ENCODE data around the gene ZBTB16. TPM values are rescaled to one million over a fixed set of nuclear protein-coding genes. Genes with fewer than 3 reads are reported as not detected.
A peak's percentile ranks its signal among the peaks of the same experiment; 100 is the strongest.

Gene ZBTB16
- total and polyA plus RNA-seq, 10 donors = 1.5 to 85.6 (median 42.1) TPM

GRCh38 chr11:114152162-114152561 lies 92.7 kb downstream of the ZBTB16 start:
- 77 to 90% (median 86%) methylated on average over 3 of the region's 3 CpGs for WGBS, 5 donors
- Histone ChIP-seq H3K9me3 (no peaks in the 10 kb centered on the region), H3K27ac (peak overlapping the region in 4 of 8 donors; percentile 15 to 92 (median 89)), H3K4me3 (no peak overlapping the region), H3K27me3 (replicated peaks in 1 of 7) (no peaks in the 10 kb centered on the region), H3K4me1 (peaks cover 9 to 100% (median 68%) of the 10 kb centered on the region in 6 donors), H3K36me3 (peaks cover 0 to 16% (median 3%) of the 10 kb centered on the region in 6 donors)
- DNase-seq = no peak
- intact Hi-C loops (cut with DNase I; ENCODE audit: low total_unique reads) = no loop called here
- TF ChIP-seq POLR2A (IDR thresholded peaks at IDR 0.05) = no peak
- TF ChIP-seq, protein P1, sequence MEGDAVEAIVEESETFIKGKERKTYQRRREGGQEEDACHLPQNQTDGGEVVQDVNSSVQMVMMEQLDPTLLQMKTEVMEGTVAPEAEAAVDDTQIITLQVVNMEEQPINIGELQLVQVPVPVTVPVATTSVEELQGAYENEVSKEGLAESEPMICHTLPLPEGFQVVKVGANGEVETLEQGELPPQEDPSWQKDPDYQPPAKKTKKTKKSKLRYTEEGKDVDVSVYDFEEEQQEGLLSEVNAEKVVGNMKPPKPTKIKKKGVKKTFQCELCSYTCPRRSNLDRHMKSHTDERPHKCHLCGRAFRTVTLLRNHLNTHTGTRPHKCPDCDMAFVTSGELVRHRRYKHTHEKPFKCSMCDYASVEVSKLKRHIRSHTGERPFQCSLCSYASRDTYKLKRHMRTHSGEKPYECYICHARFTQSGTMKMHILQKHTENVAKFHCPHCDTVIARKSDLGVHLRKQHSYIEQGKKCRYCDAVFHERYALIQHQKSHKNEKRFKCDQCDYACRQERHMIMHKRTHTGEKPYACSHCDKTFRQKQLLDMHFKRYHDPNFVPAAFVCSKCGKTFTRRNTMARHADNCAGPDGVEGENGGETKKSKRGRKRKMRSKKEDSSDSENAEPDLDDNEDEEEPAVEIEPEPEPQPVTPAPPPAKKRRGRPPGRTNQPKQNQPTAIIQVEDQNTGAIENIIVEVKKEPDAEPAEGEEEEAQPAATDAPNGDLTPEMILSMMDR (IDR thresholded peaks at IDR 0.05 in 8 of 11, conservative IDR thresholded peaks at IDR 0.05 in 3 of 11) = no peak
- no peak for TF ChIP-seq POLR2AphosphoS5 (IDR thresholded peaks at IDR 0.05)

DNA sequence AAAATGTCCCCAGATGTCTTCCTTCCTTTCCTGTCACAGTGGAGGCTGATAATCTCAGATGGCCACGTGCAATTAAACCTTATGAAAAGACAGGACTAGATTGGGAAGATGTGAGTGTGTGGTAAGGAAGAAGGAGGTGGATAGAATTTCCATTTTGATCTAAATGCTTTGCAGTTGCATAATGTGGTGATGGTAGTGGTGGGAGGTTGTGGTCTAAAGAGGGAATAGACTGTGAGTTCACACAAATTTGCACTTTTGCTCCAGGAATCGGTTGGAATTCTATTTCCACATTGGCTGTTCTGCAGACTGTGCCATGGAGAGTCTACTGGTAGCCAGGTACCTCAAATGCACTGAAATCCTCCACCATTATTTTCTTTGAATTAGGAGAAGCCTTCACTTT lies 93.3 kb downstream of the ZBTB16 start:
- Histone ChIP-seq H3K27me3 (replicated peaks in 1 of 7) (no peaks in the 10 kb centered on the region), H3K27ac (peak overlapping the region in 5 of 8 donors; percentile 15 to 92 (median 89)), H3K9me3 (no peaks in the 10 kb centered on the region), H3K4me3 (no peak overlapping the region), H3K36me3 (peaks cover 0 to 22% (median 3%) of the 10 kb centered on the region in 6 donors), H3K4me1 (peaks cover 6 to 100% (median 68%) of the 10 kb centered on the region in 6 donors)
- 51 to 80% (median 55%) methylated on average over 2 of the region's 2 CpGs for WGBS, 5 donors
- DNase-seq = no peak
- TF ChIP-seq POLR2AphosphoS5 (IDR thresholded peaks at IDR 0.05) (no peak), POLR2A (IDR thresholded peaks at IDR 0.05) (no peak)
- TF ChIP-seq, protein P1 (IDR thresholded peaks at IDR 0.05 in 8 of 11, conservative IDR thresholded peaks at IDR 0.05 in 3 of 11) = no peak
- intact Hi-C loops (cut with DNase I; ENCODE audit: low total_unique reads) = no loop called here

GRCh38 chr11:114153224-114153623 lies 93.7 kb downstream of the ZBTB16 start:
- TF ChIP-seq, protein P1 (IDR thresholded peaks at IDR 0.05 in 8 of 11, conservative IDR thresholded peaks at IDR 0.05 in 3 of 11) = no peak
- TF ChIP-seq POLR2A (IDR thresholded peaks at IDR 0.05) (no peak), POLR2AphosphoS5 (IDR thresholded peaks at IDR 0.05) (no peak)
- 74 to 90% (median 79%) methylated on average over 4 of the region's 4 CpGs for WGBS, 5 donors
- peak overlapping the region in 5 of 8 donors; percentile 3 to 92 (median 89) for H3K27ac ChIP-seq
- DNase-seq = no peak
- H3K36me3 ChIP-seq = peaks cover 0 to 26% (median 3%) of the 10 kb centered on the region in 6 donors
- intact Hi-C loops (cut with DNase I; ENCODE audit: low total_unique reads) = no loop called here
- no peaks in the 10 kb centered on the region for H3K27me3 ChIP-seq (replicated peaks in 1 of 7)
- no peaks in the 10 kb centered on the region for H3K9me3 ChIP-seq
- no peak overlapping the region for H3K4me3 ChIP-seq
- peaks cover 4 to 100% (median 69%) of the 10 kb centered on the region in 6 donors for H3K4me1 ChIP-seq

DNA sequence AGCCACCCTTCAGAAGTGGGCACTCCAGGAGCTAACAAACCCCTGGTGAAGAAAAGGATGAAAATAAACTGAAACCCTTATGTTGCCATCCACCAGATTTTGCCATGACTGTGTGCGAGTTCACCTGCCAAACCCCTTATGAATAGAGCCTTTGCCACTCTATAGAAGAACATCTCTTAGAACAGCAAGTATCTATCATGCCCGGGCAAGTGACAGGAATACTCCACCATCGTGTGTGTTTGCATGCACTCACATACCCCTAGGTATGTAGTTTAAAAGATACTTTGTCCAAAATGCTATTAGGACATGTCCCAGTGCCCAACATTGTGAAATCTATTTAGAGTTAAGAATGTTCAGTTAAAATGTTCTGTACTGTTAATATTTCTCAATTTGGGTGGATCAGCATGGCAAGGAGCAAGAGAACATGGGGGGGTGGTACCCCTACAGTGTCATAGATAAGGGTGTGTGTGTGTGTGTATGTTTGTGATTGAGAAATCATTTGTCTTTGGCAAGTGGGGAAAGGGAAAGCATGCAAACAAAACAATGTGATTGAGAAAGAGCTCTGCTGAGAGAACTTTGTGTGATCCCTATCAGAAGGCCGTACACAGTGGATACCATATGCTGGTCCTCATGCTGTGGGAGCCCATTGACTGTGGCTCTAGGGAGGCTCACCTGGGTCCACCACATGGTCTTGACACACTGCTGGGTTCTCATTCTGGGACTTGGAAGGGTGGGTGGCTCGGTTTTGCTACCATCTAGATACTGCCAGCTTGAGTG lies 94.9 kb downstream of the ZBTB16 start:
- DNase-seq = no peak
- H3K4me1 ChIP-seq = peaks cover 11 to 100% (median 73%) of the 10 kb centered on the region in 6 donors
- no peak overlapping the region for H3K4me3 ChIP-seq
- H3K36me3 ChIP-seq = peaks cover 0 to 34% (median 3%) of the 10 kb centered on the region in 6 donors
- no peaks in the 10 kb centered on the region for H3K27me3 ChIP-seq (replicated peaks in 1 of 7)
- TF ChIP-seq, protein P1 (IDR thresholded peaks at IDR 0.05 in 8 of 11, conservative IDR thresholded peaks at IDR 0.05 in 3 of 11) = no peak
- peak in 1 of 3 donors; percentile 87 for TF ChIP-seq POLR2AphosphoS5 (IDR thresholded peaks at IDR 0.05)
- WGBS, 5 donors = 67 to 86% (median 76%) methylated on average over 5 of the region's 5 CpGs
- no peaks in the 10 kb centered on the region for H3K9me3 ChIP-seq
- intact Hi-C loops (cut with DNase I; ENCODE audit: low total_unique reads) = no loop called here
- H3K27ac ChIP-seq = peak overlapping the region in 6 of 8 donors; percentile 43 to 92 (median 79)

All from spleen (tissue), 11 donors.